GM18873 (cell line): ENCODE measurements around the gene CCDC81.

Experiments used
- ATAC-seq: cut with Tn5 transposase; IDR thresholded peaks from one replicate; pipeline ENCODE4 v1.9.1; 2021; ENCODE audit warnings: mild to moderate bottlenecking, moderate library complexity, moderate number of reproducible peaks; ENCODE audit not compliant: unreplicated experiment, low FRiP score

Gene CCDC81

GRCh38 chr11:86461892-86462291 is 87.2 kb downstream of the CCDC81 start:
- ATAC-seq = no peak

GRCh38 chr11:86463120-86463519 is 88.4 kb downstream of the CCDC81 start:
- no peak for ATAC-seq

- ATAC-seq = no peak
Measured at GRCh38 chr11:86463955-86464354, 89.3 kb downstream of the CCDC81 start.

- no peak for ATAC-seq
Measured at GRCh38 chr11:86464509-86465221, 90.0 kb downstream of the CCDC81 start.

- no peak for ATAC-seq
Measured at GRCh38 chr11:86468169-86468568, 93.5 kb downstream of the CCDC81 start.

- no peak for ATAC-seq
Measured at GRCh38 chr11:86469491-86470388, 95.1 kb downstream of the CCDC81 start.
